ENCODE data around the gene MAP7.

MAP7 gene

DNA sequence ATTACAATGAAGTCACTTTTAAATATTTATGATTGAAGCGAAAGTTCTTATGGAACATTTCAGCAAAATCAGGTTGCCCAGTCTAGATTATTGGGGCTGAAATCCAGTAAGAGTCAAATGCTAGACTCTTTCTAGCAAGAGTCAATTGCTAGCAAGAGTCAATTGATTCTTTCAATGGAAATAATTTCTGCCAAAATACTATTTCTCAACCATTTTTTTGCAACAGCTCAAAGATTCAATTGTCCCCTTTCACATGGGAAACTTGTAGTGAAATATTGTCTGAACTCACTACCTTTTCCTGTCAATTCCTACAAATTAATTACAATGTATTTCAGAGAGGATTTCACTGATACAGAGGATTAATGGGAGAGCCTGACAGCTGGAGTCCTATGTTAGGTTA is 78.3 kb downstream of the MAP7 start:
- TF ChIP-seq, protein P1, sequence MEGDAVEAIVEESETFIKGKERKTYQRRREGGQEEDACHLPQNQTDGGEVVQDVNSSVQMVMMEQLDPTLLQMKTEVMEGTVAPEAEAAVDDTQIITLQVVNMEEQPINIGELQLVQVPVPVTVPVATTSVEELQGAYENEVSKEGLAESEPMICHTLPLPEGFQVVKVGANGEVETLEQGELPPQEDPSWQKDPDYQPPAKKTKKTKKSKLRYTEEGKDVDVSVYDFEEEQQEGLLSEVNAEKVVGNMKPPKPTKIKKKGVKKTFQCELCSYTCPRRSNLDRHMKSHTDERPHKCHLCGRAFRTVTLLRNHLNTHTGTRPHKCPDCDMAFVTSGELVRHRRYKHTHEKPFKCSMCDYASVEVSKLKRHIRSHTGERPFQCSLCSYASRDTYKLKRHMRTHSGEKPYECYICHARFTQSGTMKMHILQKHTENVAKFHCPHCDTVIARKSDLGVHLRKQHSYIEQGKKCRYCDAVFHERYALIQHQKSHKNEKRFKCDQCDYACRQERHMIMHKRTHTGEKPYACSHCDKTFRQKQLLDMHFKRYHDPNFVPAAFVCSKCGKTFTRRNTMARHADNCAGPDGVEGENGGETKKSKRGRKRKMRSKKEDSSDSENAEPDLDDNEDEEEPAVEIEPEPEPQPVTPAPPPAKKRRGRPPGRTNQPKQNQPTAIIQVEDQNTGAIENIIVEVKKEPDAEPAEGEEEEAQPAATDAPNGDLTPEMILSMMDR (IDR thresholded peaks at IDR 0.05; ENCODE audit: low read depth, low read length, missing control alignments), result no peak
- no peak overlapping the region for H3K4me3 ChIP-seq (ENCODE audit: low read depth, low read length)
- in situ Hi-C loops (cut with HindIII; ENCODE audit: low pct_ligation_motif_present, low sequenced_read_pairs), result no loop called here
- no peak for DNase-seq
- H3K36me3 ChIP-seq (replicated peaks), result no peaks in the 10 kb centered on the region
- H3K27ac ChIP-seq, result no peak overlapping the region
- peaks cover under 1% of the 10 kb centered on the region for H3K27me3 ChIP-seq (replicated peaks)

DNA sequence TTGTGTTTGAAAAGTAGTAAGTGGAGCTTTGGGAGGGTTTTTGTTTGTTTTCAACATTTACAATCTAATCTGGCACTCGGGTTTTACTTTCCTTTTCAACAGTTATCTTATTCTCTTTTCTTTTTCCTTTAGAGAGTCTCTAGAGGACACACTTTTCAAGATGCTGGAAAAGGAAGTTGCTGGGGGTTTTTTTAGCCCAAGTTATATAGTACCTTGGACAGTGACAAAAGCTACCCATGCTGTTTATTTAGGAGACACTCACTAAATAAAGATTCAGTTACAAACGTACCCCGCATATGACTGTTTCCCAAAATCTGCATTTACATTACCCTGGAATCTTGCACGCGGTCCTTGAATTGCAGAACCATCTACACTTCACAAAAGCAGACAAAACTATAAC is 78.8 kb downstream of the MAP7 start:
- in situ Hi-C loops (cut with HindIII; ENCODE audit: low pct_ligation_motif_present, low sequenced_read_pairs), result no loop called here
- H3K27me3 ChIP-seq (replicated peaks), result peaks cover 2% of the 10 kb centered on the region
- TF ChIP-seq, protein P1 (IDR thresholded peaks at IDR 0.05; ENCODE audit: low read depth, low read length, missing control alignments), result no peak
- no peak overlapping the region for H3K27ac ChIP-seq
- no peak overlapping the region for H3K4me3 ChIP-seq (ENCODE audit: low read depth, low read length)
- no peaks in the 10 kb centered on the region for H3K36me3 ChIP-seq (replicated peaks)
- no peak for DNase-seq

DNA sequence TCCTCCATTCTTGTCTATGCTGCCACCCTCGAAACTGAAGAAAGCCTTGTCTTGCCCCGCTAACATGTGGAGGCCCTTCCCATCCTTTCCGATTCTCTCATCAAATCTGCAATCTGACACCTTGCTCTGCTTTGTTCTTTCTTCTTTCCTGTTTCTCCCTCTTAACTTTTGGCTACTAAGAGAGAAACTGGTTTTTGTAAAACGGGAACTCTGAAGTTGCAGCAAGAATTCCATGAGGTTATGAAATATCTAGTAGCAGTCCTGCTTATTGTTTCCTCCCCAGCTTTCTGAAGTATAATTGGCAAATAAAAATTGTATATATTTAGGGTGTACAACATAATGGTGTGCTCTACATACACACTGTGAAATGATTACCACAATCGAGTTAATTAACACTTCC is 80.2 kb downstream of the MAP7 start:
- Histone ChIP-seq H3K27ac (no peak overlapping the region), H3K36me3 (replicated peaks) (no peaks in the 10 kb centered on the region), H3K27me3 (replicated peaks) (peaks cover 2% of the 10 kb centered on the region), H3K4me3 (ENCODE audit: low read depth, low read length) (no peak overlapping the region)
- in situ Hi-C loops (cut with HindIII; ENCODE audit: low pct_ligation_motif_present, low sequenced_read_pairs), result no loop called here
- TF ChIP-seq, protein P1 (IDR thresholded peaks at IDR 0.05; ENCODE audit: low read depth, low read length, missing control alignments), result no peak
- DNase-seq, result no peak

DNA sequence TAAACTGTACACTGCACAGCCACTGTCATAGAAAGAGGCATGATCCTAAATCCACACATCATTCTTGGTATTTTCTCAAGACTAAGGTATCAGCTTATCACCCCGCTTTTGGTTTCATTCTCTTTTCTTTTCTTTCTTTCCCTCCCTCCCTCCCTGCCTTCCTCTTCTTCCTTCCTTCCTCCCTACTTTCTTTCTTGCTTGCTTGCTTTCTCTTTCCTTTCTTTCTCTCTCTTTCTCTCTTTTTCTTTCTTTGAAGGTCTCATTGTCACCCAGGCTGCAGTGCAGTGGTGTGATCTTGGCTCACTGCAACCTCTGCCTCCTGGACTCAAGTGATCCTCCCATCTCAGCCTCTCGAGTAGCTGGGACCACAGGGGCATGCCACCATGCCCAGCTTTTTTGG is 81.1 kb downstream of the MAP7 start:
- Histone ChIP-seq H3K4me3 (ENCODE audit: low read depth, low read length) (no peak overlapping the region), H3K27ac (no peak overlapping the region), H3K36me3 (replicated peaks) (no peaks in the 10 kb centered on the region), H3K27me3 (replicated peaks) (peaks cover 2% of the 10 kb centered on the region)
- in situ Hi-C loops (cut with HindIII; ENCODE audit: low pct_ligation_motif_present, low sequenced_read_pairs), result no loop called here
- TF ChIP-seq, protein P1 (IDR thresholded peaks at IDR 0.05; ENCODE audit: low read depth, low read length, missing control alignments), result no peak
- DNase-seq, result no peak

DNA sequence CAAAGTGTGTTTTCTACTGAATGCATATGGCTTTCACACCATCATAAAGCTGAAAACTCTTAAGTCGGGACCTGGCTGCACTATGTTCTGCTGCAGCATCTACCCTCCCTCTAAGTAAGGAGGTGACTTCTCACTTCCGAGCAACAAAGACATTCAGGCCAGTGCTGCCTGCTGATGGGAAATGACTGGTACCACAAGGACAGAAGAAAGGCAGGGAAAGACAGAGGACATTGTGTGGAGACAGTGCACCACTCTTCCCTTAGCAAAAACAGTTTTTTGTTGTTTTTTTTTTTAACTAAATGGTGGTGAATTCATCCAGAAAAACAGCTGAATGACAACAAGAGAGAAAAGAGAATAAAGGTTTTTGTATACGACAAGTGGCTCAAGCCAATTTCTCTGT is 81.5 kb downstream of the MAP7 start:
- H3K36me3 ChIP-seq (replicated peaks), result no peaks in the 10 kb centered on the region
- no peak for DNase-seq
- no peak overlapping the region for H3K27ac ChIP-seq
- peaks cover 2% of the 10 kb centered on the region for H3K27me3 ChIP-seq (replicated peaks)
- no peak overlapping the region for H3K4me3 ChIP-seq (ENCODE audit: low read depth, low read length)
- in situ Hi-C loops (cut with HindIII; ENCODE audit: low pct_ligation_motif_present, low sequenced_read_pairs), result no loop called here
- TF ChIP-seq, protein P1 (IDR thresholded peaks at IDR 0.05; ENCODE audit: low read depth, low read length, missing control alignments), result no peak

DNA sequence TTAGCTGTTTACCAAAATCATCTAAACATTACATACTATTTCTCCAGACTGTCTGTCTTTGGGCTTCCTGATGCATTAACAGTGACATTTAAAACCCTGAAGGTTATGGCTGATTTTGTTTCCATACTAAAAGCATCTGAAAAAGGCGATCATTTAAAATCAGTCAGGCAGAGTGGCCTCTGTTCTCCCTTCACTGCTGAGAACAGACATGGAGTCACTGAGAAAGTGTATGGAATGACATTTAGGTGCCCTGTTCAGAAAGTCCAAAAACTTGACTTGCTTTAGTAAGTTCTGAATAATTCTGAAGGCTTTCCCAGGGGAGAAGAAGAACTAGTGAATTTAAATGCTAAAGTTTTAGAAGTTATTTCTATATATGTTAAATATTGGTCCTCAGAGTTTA is 83.0 kb downstream of the MAP7 start:
- H3K36me3 ChIP-seq (replicated peaks), result no peaks in the 10 kb centered on the region
- in situ Hi-C loops (cut with HindIII; ENCODE audit: low pct_ligation_motif_present, low sequenced_read_pairs), result no loop called here
- TF ChIP-seq, protein P1 (IDR thresholded peaks at IDR 0.05; ENCODE audit: low read depth, low read length, missing control alignments), result no peak

More for the DNA sequence above, 83.0 kb downstream of the MAP7 start:
- H3K27ac ChIP-seq, result no peak overlapping the region
- DNase-seq, result no peak
- peaks cover 2% of the 10 kb centered on the region for H3K27me3 ChIP-seq (replicated peaks)
- H3K4me3 ChIP-seq (ENCODE audit: low read depth, low read length), result no peak overlapping the region

All from brain microvascular endothelial cell (primary cell).